ENCODE data around the gene CNRIP1. TPM values are rescaled to one million over a fixed set of nuclear protein-coding genes. Genes with fewer than 3 reads are reported as not detected.

CNRIP1 gene
- total RNA-seq, 1 donor from 2014 or later, result 17.5 TPM

DNA sequence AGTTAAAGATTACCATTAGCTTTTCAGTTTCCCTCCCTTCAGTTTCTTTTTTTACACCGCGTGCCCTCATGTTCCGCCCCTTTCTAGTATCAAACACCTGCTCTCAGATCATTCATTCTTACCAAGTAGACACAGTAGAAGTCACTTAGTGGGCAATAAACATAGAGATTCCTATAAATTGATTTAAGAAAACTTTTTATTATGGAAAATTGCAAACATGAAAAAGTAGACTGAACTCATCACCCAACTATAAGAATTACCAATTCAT is 21.2 kb upstream of the CNRIP1 start:
- TF ChIP-seq, protein P1, sequence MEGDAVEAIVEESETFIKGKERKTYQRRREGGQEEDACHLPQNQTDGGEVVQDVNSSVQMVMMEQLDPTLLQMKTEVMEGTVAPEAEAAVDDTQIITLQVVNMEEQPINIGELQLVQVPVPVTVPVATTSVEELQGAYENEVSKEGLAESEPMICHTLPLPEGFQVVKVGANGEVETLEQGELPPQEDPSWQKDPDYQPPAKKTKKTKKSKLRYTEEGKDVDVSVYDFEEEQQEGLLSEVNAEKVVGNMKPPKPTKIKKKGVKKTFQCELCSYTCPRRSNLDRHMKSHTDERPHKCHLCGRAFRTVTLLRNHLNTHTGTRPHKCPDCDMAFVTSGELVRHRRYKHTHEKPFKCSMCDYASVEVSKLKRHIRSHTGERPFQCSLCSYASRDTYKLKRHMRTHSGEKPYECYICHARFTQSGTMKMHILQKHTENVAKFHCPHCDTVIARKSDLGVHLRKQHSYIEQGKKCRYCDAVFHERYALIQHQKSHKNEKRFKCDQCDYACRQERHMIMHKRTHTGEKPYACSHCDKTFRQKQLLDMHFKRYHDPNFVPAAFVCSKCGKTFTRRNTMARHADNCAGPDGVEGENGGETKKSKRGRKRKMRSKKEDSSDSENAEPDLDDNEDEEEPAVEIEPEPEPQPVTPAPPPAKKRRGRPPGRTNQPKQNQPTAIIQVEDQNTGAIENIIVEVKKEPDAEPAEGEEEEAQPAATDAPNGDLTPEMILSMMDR (conservative IDR thresholded peaks at IDR 0.05; ENCODE audit: low read depth, low read length), result no peak
- no peak for DNase-seq (ENCODE audit: low read depth)
- H3K4me3 ChIP-seq (ENCODE audit: low read depth, low read length), result no peak overlapping the region

DNA sequence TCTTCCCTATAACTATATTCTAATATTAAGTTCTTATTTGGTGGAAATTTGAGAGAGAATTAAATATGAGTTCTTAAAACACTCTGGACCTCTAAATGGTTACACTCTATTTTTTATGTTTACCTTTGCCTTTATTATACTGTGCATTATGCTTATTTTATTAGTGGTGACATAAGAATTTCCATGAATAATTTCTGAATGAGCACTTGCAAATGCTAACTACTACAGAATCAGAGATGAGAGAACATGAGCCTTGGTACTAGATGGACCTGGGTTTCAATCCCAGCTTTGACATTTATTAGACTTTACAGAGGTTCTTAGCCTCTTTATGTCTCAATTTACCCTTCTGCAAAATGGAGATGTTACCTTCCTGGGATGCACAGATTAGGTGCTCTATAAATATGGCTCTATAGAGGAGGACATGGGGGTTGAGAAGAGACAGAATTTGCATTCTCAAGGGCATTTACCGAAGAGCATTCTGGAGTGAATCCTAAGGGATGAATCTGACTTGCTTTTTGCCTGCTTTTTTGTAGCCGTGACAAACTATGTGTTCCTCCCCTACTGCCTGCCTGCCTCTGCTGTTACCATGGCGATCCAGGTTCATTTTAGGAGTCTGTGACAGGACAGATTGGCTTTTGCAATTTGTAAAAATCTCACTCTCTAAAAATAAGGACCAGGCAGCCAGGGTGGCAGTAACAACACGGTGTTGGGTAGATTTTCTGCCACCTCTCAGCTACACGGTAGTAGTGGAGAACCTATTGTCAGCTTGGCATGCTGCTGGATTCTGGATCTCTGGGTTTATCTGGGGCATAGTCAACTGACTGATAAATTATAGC is 20.7 kb upstream of the CNRIP1 start:
- H3K4me3 ChIP-seq (ENCODE audit: low read depth, low read length), result no peak overlapping the region
- DNase-seq (ENCODE audit: low read depth), result no peak
- TF ChIP-seq, protein P1 (conservative IDR thresholded peaks at IDR 0.05; ENCODE audit: low read depth, low read length), result no peak

DNA sequence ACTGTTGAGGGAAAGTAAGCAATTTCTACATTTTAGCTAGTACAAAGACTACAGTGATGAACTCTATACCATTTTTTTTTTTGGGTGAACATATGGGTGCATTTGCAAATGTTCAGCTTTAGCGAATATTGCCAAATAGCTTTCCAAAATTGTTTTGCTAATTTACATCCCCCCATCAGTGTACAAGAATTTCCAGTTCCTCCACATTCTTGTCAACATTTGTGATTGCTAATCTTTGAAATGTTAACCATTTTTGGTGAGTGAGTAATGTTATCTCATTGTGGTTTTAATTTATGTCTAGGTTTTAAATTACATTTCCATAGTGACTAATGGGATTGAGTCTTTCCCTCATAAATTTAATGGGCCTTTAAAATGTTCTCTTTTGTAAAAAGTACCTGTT is 16.4 kb upstream of the CNRIP1 start:
- DNase-seq (ENCODE audit: low read depth), result no peak
- TF ChIP-seq, protein P1 (conservative IDR thresholded peaks at IDR 0.05; ENCODE audit: low read depth, low read length), result no peak
- no peak overlapping the region for H3K4me3 ChIP-seq (ENCODE audit: low read depth, low read length)

DNA sequence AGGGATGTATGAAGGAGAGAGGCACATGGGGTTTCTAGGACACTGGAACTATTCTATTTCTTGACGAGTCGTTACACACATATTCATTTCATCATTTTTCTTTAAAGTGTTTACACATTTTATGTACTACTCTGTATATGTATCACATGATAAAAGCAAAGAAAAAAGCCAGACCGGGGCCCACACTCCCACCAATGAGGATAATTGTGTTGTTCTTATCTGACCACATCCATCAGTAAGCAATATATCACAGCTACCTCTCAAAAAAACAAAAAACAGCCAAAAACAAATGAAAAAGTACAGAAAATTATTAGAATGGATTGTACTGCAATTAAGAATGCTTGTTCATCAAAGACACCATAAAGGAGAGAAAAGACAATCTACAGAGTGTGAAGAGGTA is 14.2 kb upstream of the CNRIP1 start:
- H3K4me3 ChIP-seq (ENCODE audit: low read depth, low read length), result no peak overlapping the region
- DNase-seq (ENCODE audit: low read depth), result no peak
- TF ChIP-seq, protein P1 (conservative IDR thresholded peaks at IDR 0.05; ENCODE audit: low read depth, low read length), result no peak

DNA sequence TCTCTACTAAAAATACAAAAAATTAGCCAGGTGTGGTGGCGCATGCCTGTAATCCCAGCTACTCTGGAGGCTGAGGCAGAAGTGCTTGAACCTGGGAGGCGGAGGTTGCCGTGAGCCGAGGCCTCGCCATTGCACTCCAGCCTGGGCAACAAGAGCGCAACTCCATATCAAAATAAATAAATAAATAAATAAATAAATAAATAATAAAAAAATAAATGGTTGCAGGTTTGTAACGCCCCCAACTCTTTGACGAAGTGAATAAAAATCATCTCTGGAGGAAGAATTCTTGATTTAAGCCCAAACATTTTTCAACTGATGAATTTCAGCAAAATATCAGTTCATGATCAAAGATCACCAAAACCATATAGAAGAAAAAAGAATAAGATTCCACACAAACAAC is 13.3 kb upstream of the CNRIP1 start:
- TF ChIP-seq, protein P1 (conservative IDR thresholded peaks at IDR 0.05; ENCODE audit: low read depth, low read length), result no peak
- no peak for DNase-seq (ENCODE audit: low read depth)
- H3K4me3 ChIP-seq (ENCODE audit: low read depth, low read length), result no peak overlapping the region

DNA sequence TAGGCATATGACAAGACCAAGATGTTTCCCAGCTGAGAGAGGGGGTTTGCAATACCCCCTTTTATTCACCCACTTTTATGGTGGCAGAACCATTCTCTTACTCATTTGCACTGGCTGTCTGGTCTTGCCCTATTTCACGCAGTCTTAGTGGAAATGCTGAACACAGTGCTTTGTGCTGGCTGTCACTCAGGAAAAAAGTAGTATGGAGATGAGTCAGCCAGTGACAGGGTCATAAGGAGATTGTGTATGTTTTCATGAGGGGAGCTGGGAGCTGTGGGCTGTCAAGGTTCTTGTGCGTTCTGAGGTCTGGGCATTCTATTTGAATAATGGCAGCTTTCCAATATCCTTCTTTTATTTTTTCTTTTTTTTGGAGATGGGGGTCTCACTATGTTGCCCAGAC is 10.9 kb upstream of the CNRIP1 start:
- H3K4me3 ChIP-seq (ENCODE audit: low read depth, low read length), result no peak overlapping the region
- DNase-seq (ENCODE audit: low read depth), result no peak
- TF ChIP-seq, protein P1 (conservative IDR thresholded peaks at IDR 0.05; ENCODE audit: low read depth, low read length), result no peak

DNA sequence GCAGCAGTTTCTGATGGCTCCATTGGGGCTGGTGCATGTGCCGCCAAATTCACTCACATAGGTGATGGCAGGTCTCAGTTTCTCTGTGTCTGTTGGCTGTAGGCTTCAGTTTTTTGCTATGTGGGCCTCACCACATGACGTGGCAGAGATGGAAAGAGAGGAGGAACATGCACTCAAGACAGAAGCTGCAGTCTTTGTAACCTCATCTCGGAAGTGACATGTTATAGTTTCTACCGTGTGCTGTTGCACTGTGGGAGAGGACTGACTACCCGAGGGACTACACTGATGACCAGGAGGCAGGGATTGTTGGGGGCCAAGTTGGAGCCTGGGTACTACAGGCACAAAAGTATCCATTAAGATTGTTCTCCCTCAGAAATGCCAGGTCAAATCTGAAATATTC is 9.2 kb upstream of the CNRIP1 start:
- TF ChIP-seq, protein P1 (conservative IDR thresholded peaks at IDR 0.05; ENCODE audit: low read depth, low read length), result no peak
- DNase-seq (ENCODE audit: low read depth), result no peak

More for the DNA sequence above, 9.2 kb upstream of the CNRIP1 start:
- no peak overlapping the region for H3K4me3 ChIP-seq (ENCODE audit: low read depth, low read length)
